ENCODE data around the gene SETD5.
"Not testable (repeated sequence)": the region's sequence is repeated elsewhere in the genome, so short reads cannot be mapped to it uniquely, and the experiment has no call there.

The SETD5 gene

DNA sequence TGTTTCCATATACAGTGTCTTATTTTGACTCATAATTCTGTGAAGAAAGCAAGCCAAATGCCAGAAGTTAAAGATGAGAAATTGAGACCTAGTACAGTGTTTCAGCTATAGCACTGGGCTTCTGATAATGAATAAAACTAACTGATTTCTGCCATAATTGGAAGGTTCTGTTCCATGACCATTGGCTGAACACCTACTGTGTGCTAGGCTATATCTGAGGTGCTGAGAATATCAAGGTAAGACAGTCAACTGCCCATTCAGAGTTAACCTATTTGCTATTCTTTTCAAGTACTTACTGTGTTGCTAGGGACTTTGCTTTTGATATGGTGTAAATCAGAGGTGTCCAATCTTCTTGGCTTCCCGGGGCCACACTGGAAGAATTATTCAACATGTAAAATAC, 82.8 kb downstream of the SETD5 start:
- Histone ChIP-seq H3F3A (ENCODE audit: low read depth) (no peaks in the 10 kb centered on the region), H3K9ac (ENCODE audit: low read depth, low read length, poor library complexity, severe bottlenecking) (no peak overlapping the region), H3K9me3 (ENCODE audit: insufficient read depth, low read depth, low read length) (no peaks in the 10 kb centered on the region), H4K20me1 (ENCODE audit: insufficient read depth, low read length, poor library complexity, severe bottlenecking) (no peaks in the 10 kb centered on the region), H3K4me1 (ENCODE audit: insufficient read depth, low read length, poor library complexity, severe bottlenecking) (no peaks in the 10 kb centered on the region), H3K4me2 (ENCODE audit: low read depth, low read length, poor library complexity, severe bottlenecking) (no peak overlapping the region), H3K9me2 (replicated peaks; ENCODE audit: low read depth, low read length) (no peaks in the 10 kb centered on the region), H3K79me2 (ENCODE audit: insufficient read depth, low read length) (no peaks in the 10 kb centered on the region), H3K27me3 (ENCODE audit: insufficient read depth, low read length, poor library complexity, severe bottlenecking) (no peaks in the 10 kb centered on the region), H2AFZ (ENCODE audit: low read length) (no peak overlapping the region), H3K4me3 (ENCODE audit: low read length, poor library complexity, severe bottlenecking) (no peak overlapping the region), H3K36me3 (ENCODE audit: insufficient read depth, low read length) (peaks cover 57% of the 10 kb centered on the region; the same call in 1 of the 2 replicates)
- TF ChIP-seq, protein P1, sequence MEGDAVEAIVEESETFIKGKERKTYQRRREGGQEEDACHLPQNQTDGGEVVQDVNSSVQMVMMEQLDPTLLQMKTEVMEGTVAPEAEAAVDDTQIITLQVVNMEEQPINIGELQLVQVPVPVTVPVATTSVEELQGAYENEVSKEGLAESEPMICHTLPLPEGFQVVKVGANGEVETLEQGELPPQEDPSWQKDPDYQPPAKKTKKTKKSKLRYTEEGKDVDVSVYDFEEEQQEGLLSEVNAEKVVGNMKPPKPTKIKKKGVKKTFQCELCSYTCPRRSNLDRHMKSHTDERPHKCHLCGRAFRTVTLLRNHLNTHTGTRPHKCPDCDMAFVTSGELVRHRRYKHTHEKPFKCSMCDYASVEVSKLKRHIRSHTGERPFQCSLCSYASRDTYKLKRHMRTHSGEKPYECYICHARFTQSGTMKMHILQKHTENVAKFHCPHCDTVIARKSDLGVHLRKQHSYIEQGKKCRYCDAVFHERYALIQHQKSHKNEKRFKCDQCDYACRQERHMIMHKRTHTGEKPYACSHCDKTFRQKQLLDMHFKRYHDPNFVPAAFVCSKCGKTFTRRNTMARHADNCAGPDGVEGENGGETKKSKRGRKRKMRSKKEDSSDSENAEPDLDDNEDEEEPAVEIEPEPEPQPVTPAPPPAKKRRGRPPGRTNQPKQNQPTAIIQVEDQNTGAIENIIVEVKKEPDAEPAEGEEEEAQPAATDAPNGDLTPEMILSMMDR (conservative IDR thresholded peaks at IDR 0.05; ENCODE audit: low read length), result no peak
- TF ChIP-seq EZH2phosphoT487 (IDR thresholded peaks at IDR 0.05; ENCODE audit: borderline replicate concordance), result no peak

DNA sequence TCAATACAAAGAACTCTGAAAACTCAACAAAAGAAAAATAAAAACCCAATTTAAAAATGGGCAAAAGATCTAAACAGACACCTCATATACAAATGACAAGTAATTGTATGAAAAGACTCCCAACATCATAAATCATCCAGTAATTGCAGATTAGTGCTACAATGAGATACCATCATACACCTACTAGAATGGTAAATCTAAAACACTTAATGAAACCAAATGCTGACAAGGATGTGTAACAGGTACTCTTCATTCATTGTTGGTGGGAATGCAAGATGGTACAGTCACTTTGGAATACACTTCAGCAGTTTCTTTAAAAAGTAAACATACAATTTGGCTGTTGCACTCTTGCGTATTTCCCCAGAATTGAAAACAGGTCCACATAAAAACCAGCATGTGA, 87.8 kb downstream of the SETD5 start:
- Histone ChIP-seq H3K4me1 (ENCODE audit: insufficient read depth, low read length, poor library complexity, severe bottlenecking) (no peaks in the 10 kb centered on the region), H2AFZ (ENCODE audit: low read length) (no peak overlapping the region), H3K4me3 (ENCODE audit: low read length, poor library complexity, severe bottlenecking) (no peak overlapping the region), H3K4me2 (ENCODE audit: low read depth, low read length, poor library complexity, severe bottlenecking) (no peak overlapping the region), H3F3A (ENCODE audit: low read depth) (no peaks in the 10 kb centered on the region), H3K9me2 (replicated peaks; ENCODE audit: low read depth, low read length) (no peaks in the 10 kb centered on the region), H3K9ac (ENCODE audit: low read depth, low read length, poor library complexity, severe bottlenecking) (no peak overlapping the region), H3K27me3 (ENCODE audit: insufficient read depth, low read length, poor library complexity, severe bottlenecking) (no peaks in the 10 kb centered on the region), H3K79me2 (ENCODE audit: insufficient read depth, low read length) (no peaks in the 10 kb centered on the region), H3K36me3 (ENCODE audit: insufficient read depth, low read length) (peaks cover 17% of the 10 kb centered on the region; the same call in 1 of the 2 replicates), H3K9me3 (ENCODE audit: insufficient read depth, low read depth, low read length) (no peaks in the 10 kb centered on the region), H4K20me1 (ENCODE audit: insufficient read depth, low read length, poor library complexity, severe bottlenecking) (no peaks in the 10 kb centered on the region)
- TF ChIP-seq, protein P1 (conservative IDR thresholded peaks at IDR 0.05; ENCODE audit: low read length), result no peak
- no peak for TF ChIP-seq EZH2phosphoT487 (IDR thresholded peaks at IDR 0.05; ENCODE audit: borderline replicate concordance)

DNA sequence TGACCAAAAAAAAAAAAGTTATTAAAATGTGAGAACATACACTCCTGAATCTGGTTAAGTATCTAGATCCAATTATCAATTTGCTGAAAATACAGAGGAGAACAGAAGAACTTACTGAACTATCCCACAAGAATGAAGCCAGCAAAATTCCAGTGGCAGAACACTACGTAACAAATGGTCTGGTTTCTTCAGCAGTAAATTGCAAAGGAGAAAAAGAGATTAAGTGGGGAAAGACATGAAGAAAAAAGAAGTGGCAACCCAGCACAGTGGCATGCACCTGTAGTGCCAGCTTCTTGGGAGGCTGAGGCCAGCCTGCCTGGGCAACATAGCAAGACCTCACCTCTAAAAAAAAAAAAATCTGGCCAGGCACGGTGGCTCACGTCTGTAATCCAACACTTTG, 94.1 kb downstream of the SETD5 start:
- Histone ChIP-seq H3K4me2 (ENCODE audit: low read depth, low read length, poor library complexity, severe bottlenecking) (no peak overlapping the region), H3K9me3 (ENCODE audit: insufficient read depth, low read depth, low read length) (no peaks in the 10 kb centered on the region), H3K36me3 (ENCODE audit: insufficient read depth, low read length) (no peaks in the 10 kb centered on the region), H3K79me2 (ENCODE audit: insufficient read depth, low read length) (no peaks in the 10 kb centered on the region), H3K27me3 (ENCODE audit: insufficient read depth, low read length, poor library complexity, severe bottlenecking) (no peaks in the 10 kb centered on the region), H3K9me2 (replicated peaks; ENCODE audit: low read depth, low read length) (no peaks in the 10 kb centered on the region), H3K9ac (ENCODE audit: low read depth, low read length, poor library complexity, severe bottlenecking) (no peak overlapping the region), H3K4me1 (ENCODE audit: insufficient read depth, low read length, poor library complexity, severe bottlenecking) (no peaks in the 10 kb centered on the region), H2AFZ (ENCODE audit: low read length) (no peak overlapping the region), H3F3A (ENCODE audit: low read depth) (no peaks in the 10 kb centered on the region), H4K20me1 (ENCODE audit: insufficient read depth, low read length, poor library complexity, severe bottlenecking) (no peaks in the 10 kb centered on the region), H3K4me3 (ENCODE audit: low read length, poor library complexity, severe bottlenecking) (no peak overlapping the region)
- TF ChIP-seq EZH2phosphoT487 (IDR thresholded peaks at IDR 0.05; ENCODE audit: borderline replicate concordance), result no peak
- TF ChIP-seq, protein P1 (conservative IDR thresholded peaks at IDR 0.05; ENCODE audit: low read length), result no peak

DNA sequence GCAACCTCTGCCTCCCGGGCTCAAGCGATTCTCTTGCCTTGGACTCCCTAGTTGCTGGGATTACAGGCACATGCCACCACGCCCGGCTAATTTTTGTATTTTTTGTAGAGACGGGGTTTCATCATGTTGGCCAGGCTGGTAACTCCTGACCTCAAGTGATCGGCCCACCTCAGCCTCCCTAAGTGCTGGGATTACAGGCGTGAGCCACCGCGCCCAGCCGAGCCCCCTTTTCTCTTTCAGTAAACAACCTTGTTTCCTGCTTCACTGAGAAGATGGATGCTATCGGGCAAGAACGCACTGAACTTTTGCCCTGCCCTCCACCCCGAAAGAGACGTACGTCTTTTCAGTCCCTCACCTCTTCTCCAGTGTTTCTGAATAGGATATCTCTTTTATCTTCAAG, 96.6 kb downstream of the SETD5 start:
- H4K20me1 ChIP-seq (ENCODE audit: insufficient read depth, low read length, poor library complexity, severe bottlenecking); H3K27me3 ChIP-seq (ENCODE audit: insufficient read depth, low read length, poor library complexity, severe bottlenecking); H3K4me2 ChIP-seq (ENCODE audit: low read depth, low read length, poor library complexity, severe bottlenecking); H3K9me3 ChIP-seq (ENCODE audit: insufficient read depth, low read depth, low read length); H3F3A ChIP-seq (ENCODE audit: low read depth); H3K4me1 ChIP-seq (ENCODE audit: insufficient read depth, low read length, poor library complexity, severe bottlenecking); H3K9me2 ChIP-seq (replicated peaks; ENCODE audit: low read depth, low read length); H3K79me2 ChIP-seq (ENCODE audit: insufficient read depth, low read length); H2AFZ ChIP-seq (ENCODE audit: low read length); H3K4me3 ChIP-seq (ENCODE audit: low read length, poor library complexity, severe bottlenecking); H3K9ac ChIP-seq (ENCODE audit: low read depth, low read length, poor library complexity, severe bottlenecking); H3K36me3 ChIP-seq (ENCODE audit: insufficient read depth, low read length): not testable (repeated sequence)

Measured in Loucy (cell line).